LNCaP clone FGC (cell line): ENCODE measurements around the gene PTK6.

Experiments
- DNase-seq: peaks from one replicate; pipeline ENCODE4 v3.0.0-alpha.2; 2011; ENCODE audit warnings: low read depth
- H3K4me3 ChIP-seq: 2 replicates; pipeline ENCODE4 v1.5.1; 2011; ENCODE audit warnings: mild to moderate bottlenecking, low read depth, low read length, control low read depth
- TF ChIP-seq, protein P1 (sequence below): IDR thresholded peaks from 2 replicates; pipeline ENCODE4 v1.5.1; 2012; ENCODE audit warnings: mild to moderate bottlenecking; ENCODE audit not compliant: control insufficient read depth, insufficient read depth; ENCODE audit errors: extremely low read depth

PTK6 gene

GRCh38 chr20:63543733-63544132, 6.6 kb upstream of the PTK6 start:
- TF ChIP-seq, protein P1, sequence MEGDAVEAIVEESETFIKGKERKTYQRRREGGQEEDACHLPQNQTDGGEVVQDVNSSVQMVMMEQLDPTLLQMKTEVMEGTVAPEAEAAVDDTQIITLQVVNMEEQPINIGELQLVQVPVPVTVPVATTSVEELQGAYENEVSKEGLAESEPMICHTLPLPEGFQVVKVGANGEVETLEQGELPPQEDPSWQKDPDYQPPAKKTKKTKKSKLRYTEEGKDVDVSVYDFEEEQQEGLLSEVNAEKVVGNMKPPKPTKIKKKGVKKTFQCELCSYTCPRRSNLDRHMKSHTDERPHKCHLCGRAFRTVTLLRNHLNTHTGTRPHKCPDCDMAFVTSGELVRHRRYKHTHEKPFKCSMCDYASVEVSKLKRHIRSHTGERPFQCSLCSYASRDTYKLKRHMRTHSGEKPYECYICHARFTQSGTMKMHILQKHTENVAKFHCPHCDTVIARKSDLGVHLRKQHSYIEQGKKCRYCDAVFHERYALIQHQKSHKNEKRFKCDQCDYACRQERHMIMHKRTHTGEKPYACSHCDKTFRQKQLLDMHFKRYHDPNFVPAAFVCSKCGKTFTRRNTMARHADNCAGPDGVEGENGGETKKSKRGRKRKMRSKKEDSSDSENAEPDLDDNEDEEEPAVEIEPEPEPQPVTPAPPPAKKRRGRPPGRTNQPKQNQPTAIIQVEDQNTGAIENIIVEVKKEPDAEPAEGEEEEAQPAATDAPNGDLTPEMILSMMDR: no peak
- no peak overlapping the region for H3K4me3 ChIP-seq
- DNase-seq: no peak

DNA sequence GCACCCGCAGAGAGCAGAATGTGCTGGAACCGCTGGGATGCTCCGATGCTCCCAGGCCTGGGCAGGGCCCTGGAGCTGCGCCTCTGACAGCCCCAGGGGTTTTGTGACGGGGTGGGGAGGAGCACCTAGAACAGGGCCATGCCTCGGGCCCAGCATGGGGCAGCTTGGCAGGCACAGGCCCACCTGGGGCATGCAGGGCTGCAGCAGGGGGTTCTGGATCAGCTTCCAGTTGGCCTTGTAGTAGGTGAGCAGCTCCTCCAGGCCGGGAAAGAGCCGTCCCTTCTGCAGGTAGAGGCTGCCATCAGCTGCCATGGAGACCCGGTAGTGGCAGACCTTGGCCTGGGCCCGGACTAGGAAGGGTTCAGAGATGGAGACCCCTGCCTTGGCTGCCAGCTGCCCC, 6.0 kb upstream of the PTK6 start:
- TF ChIP-seq, protein P1: no peak
- DNase-seq: no peak
- H3K4me3 ChIP-seq: no peak overlapping the region

GRCh38 chr20:63542696-63543095, 5.5 kb upstream of the PTK6 start:
- no peak for DNase-seq
- H3K4me3 ChIP-seq: no peak overlapping the region
- TF ChIP-seq, protein P1: no peak

DNA sequence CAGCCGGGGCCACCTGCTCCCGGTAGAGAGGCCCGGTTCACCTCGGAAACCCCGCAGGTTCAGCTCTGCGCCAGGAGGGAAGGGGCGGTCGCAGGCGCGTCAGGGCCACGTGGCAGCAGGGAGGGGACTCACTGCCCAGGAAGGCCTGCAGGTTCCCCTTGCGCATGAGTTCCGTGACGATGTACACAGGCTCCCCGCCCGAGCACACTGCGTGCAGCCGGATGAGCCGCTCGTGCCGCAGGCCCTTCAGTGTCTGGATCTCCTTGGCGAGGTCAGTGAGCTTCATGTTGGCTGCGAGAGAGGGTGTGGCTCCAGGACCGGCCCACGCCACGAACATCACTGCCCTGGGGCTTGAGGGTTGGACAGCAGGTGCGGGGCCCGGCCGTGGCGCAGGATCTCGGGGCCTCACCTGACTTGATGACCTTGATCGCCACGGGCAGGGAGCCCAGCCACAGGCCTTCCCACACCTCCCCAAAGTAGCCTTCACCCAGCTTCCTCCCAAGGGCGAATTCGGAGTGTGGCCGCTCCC, 4.9 kb upstream of the PTK6 start:
- TF ChIP-seq, protein P1: no peak
- no peak for DNase-seq
- no peak overlapping the region for H3K4me3 ChIP-seq

DNA sequence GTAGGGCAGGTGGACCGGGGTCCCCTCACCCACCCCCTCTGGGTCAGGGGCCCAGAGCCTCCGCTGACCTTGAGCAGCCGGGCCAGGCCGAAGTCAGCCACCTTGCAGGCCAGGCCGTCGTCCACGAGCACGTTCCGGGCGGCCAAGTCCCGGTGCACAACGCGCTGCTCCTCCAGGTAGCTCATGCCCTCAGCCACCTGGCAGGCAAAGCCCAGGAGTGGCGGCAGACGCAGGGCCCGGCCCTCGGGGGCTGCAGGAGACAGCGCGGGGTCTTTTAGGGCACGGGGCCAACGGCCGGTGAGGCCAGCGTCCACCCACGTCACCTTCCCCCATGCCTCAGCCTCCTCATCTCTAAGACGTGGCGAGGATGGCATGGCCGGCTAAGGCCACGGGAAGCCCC, 4.2 kb upstream of the PTK6 start:
- TF ChIP-seq, protein P1: no peak
- H3K4me3 ChIP-seq: no peak overlapping the region
- DNase-seq: no peak

- no peak for DNase-seq
- H3K4me3 ChIP-seq: no peak overlapping the region
- TF ChIP-seq, protein P1: no peak
Measured at GRCh38 chr20:63540417-63541186, 3.4 kb upstream of the PTK6 start.
